ENCODE measurements around the gene NIT2. TPM values are rescaled to one million over a fixed set of nuclear protein-coding genes. Genes with fewer than 3 reads are reported as not detected.
"Not testable (repeated sequence)": the region's sequence is repeated elsewhere in the genome, so short reads cannot be mapped to it uniquely, and the experiment has no call there.

Gene NIT2
- total RNA-seq, 1 experiment from 2014 or later = 63.1 TPM

- no TSS peak for BruUV-seq (replicated peaks)
- no peak for DNase-seq
- peaks cover 14% of the 10 kb centered on the region for H3K79me2 ChIP-seq (ENCODE audit: low read length)
- H3K9ac ChIP-seq (ENCODE audit: low read length) = no peak overlapping the region
- H2AFZ ChIP-seq (ENCODE audit: low read length) = no peak overlapping the region
- no peaks in the 10 kb centered on the region for H3K27me3 ChIP-seq (ENCODE audit: low read length)
- intact Hi-C loops (cut with micrococcal nuclease) = no loop called here
- H3K9me2 ChIP-seq (replicated peaks; ENCODE audit: low read length) = no peaks in the 10 kb centered on the region
- H3K4me1 ChIP-seq (ENCODE audit: insufficient read depth, low read length) = peaks cover 15% of the 10 kb centered on the region
- H3K4me3 ChIP-seq (ENCODE audit: low read length) = no peak overlapping the region
- H3K27ac ChIP-seq (ENCODE audit: low read length) = no peak overlapping the region
- H3F3A ChIP-seq (ENCODE audit: low read length, unreplicated experiment) = no peaks in the 10 kb centered on the region
- no peaks in the 10 kb centered on the region for H3K36me3 ChIP-seq (ENCODE audit: low read depth, low read length)
- ChIA-PET CTCF (no interaction called here), POLR2A (ENCODE audit: unreplicated experiment) (interaction anchor here (0.6 kb wide), 1 partner anchor 235 kb away, joined by 5 read pairs; no protein-coding TSS in a partner anchor)
- H4K20me1 ChIP-seq (ENCODE audit: low read length) = no peaks in the 10 kb centered on the region
- no peaks in the 10 kb centered on the region for H3K9me3 ChIP-seq (ENCODE audit: low read length)
- ATAC-seq = no peak
- TF ChIP-seq EZH2 (IDR thresholded peaks at IDR 0.05; ENCODE audit: low read length, unreplicated experiment) (no peak), EZH2phosphoT487 (IDR thresholded peaks at IDR 0.05; ENCODE audit: borderline replicate concordance, low read length) (no peak)
- TF ChIP-seq, protein P1, sequence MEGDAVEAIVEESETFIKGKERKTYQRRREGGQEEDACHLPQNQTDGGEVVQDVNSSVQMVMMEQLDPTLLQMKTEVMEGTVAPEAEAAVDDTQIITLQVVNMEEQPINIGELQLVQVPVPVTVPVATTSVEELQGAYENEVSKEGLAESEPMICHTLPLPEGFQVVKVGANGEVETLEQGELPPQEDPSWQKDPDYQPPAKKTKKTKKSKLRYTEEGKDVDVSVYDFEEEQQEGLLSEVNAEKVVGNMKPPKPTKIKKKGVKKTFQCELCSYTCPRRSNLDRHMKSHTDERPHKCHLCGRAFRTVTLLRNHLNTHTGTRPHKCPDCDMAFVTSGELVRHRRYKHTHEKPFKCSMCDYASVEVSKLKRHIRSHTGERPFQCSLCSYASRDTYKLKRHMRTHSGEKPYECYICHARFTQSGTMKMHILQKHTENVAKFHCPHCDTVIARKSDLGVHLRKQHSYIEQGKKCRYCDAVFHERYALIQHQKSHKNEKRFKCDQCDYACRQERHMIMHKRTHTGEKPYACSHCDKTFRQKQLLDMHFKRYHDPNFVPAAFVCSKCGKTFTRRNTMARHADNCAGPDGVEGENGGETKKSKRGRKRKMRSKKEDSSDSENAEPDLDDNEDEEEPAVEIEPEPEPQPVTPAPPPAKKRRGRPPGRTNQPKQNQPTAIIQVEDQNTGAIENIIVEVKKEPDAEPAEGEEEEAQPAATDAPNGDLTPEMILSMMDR (conservative IDR thresholded peaks at IDR 0.05; ENCODE audit: low read depth, low read length) = no peak
- H3K4me2 ChIP-seq (ENCODE audit: low read length) = no peak overlapping the region
Observed at GRCh38 chr3:100333051-100333450, 1.5 kb upstream of the NIT2 start.

DNA sequence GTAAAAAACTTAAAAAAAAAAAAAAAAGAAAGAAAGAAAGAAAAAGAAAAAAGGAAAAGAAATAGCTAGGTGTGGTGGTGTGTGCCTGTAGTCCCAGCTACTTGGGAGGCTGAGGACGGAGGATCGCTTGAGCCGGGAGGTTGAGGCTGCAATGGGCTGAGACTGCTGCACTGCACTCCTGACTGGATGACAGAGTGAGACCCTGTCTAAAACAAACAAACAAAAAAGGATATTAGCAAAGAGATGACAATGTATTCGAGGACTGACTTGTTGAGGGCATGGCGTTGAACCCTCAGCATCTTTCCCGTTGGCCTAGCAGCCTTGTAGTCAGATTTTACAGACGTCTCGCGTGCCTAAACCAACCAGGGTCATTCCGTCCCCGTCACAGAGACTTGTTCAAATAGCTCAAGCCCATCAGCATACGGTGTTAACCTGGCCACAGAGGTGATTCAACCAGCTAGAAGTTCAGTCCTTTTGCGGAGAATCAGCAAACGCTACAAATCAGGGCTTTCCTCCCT is 528 bp upstream of the NIT2 start:
- no peaks in the 10 kb centered on the region for H3K27me3 ChIP-seq (ENCODE audit: low read length)
- BruUV-seq (replicated peaks) = TSS peak; percentile 88
- POLR2A ChIA-PET (ENCODE audit: unreplicated experiment) = interaction anchor here (0.6 to 1.1 kb wide), 2 partner anchors 103 to 551 kb away, joined by 4 read pairs; no protein-coding TSS in a partner anchor
- CTCF ChIA-PET = interaction anchor here (0.6 to 0.7 kb wide), 2 partner anchors 129 to 501 kb away, joined by 3 to 4 read pairs; no protein-coding TSS in a partner anchor
- peak; percentile 29 for ATAC-seq
- peak overlapping the region; percentile 87 for H2AFZ ChIP-seq (ENCODE audit: low read length)
- intact Hi-C loops (cut with micrococcal nuclease) = no loop called here
- no peaks in the 10 kb centered on the region for H3K9me2 ChIP-seq (replicated peaks; ENCODE audit: low read length)
- TF ChIP-seq, protein P1 (conservative IDR thresholded peaks at IDR 0.05; ENCODE audit: low read depth, low read length) = no peak
- TF ChIP-seq EZH2 (IDR thresholded peaks at IDR 0.05; ENCODE audit: low read length, unreplicated experiment) (no peak), EZH2phosphoT487 (IDR thresholded peaks at IDR 0.05; ENCODE audit: borderline replicate concordance, low read length) (no peak)
- peak overlapping the region; percentile 79 for H3K4me3 ChIP-seq (ENCODE audit: low read length)
- H3K79me2 ChIP-seq (ENCODE audit: low read length) = peaks cover 14% of the 10 kb centered on the region
- no peak overlapping the region; the same call in 1 of the 2 replicates for H3K27ac ChIP-seq (ENCODE audit: low read length)
- peak overlapping the region; percentile 87 for H3K9ac ChIP-seq (ENCODE audit: low read length)
- DNase-seq = no peak
- peak overlapping the region; percentile 97 for H3K4me2 ChIP-seq (ENCODE audit: low read length)
- H3F3A ChIP-seq (ENCODE audit: low read length, unreplicated experiment) = no peaks in the 10 kb centered on the region
- no peaks in the 10 kb centered on the region for H3K9me3 ChIP-seq (ENCODE audit: low read length)
- H3K36me3 ChIP-seq (ENCODE audit: low read depth, low read length) = 0 out of 2 replicates have a peak, but pooled peaks cover 3% of the 10 kb centered on the region
- no peaks in the 10 kb centered on the region for H4K20me1 ChIP-seq (ENCODE audit: low read length)
- H3K4me1 ChIP-seq (ENCODE audit: insufficient read depth, low read length) = peaks cover 15% of the 10 kb centered on the region

- POLR2A ChIA-PET (ENCODE audit: unreplicated experiment) = interaction anchor here (0.6 kb wide), 1 partner anchor 27 kb away, joined by 3 read pairs; no protein-coding TSS in a partner anchor
- H3K4me1 ChIP-seq (ENCODE audit: insufficient read depth, low read length) = peaks cover 15% of the 10 kb centered on the region
- peak; percentile 37 for DNase-seq
- peak overlapping the region; percentile 87 for H3K9ac ChIP-seq (ENCODE audit: low read length)
- H3K27me3 ChIP-seq (ENCODE audit: low read length) = no peaks in the 10 kb centered on the region
- peak overlapping the region; percentile 97 for H3K4me2 ChIP-seq (ENCODE audit: low read length)
- TF ChIP-seq EZH2phosphoT487 (IDR thresholded peaks at IDR 0.05; ENCODE audit: borderline replicate concordance, low read length) (no peak), EZH2 (IDR thresholded peaks at IDR 0.05; ENCODE audit: low read length, unreplicated experiment) (no peak)
- TF ChIP-seq, protein P1 (conservative IDR thresholded peaks at IDR 0.05; ENCODE audit: low read depth, low read length) = no peak
- H3K79me2 ChIP-seq (ENCODE audit: low read length) = peaks cover 14% of the 10 kb centered on the region
- BruUV-seq (replicated peaks) = no TSS peak
- peak overlapping the region; percentile 33 for H3K27ac ChIP-seq (ENCODE audit: low read length)
- CTCF ChIA-PET = no interaction called here
- peak; percentile 21 for ATAC-seq
- peak overlapping the region; percentile 79 for H3K4me3 ChIP-seq (ENCODE audit: low read length)
- no peaks in the 10 kb centered on the region for H4K20me1 ChIP-seq (ENCODE audit: low read length)
- peaks cover 12% of the 10 kb centered on the region; the same call in 1 of the 2 replicates for H3K36me3 ChIP-seq (ENCODE audit: low read depth, low read length)
- H3K9me2 ChIP-seq (replicated peaks; ENCODE audit: low read length) = no peaks in the 10 kb centered on the region
- no peaks in the 10 kb centered on the region for H3F3A ChIP-seq (ENCODE audit: low read length, unreplicated experiment)
- no peaks in the 10 kb centered on the region for H3K9me3 ChIP-seq (ENCODE audit: low read length)
- intact Hi-C loops (cut with micrococcal nuclease) = no loop called here
- H2AFZ ChIP-seq (ENCODE audit: low read length) = peak overlapping the region; percentile 87
Observed at GRCh38 chr3:100335434-100335833, 877 bp downstream of the NIT2 start.

GRCh38 chr3:100336229-100336628 is 1.7 kb downstream of the NIT2 start:
- H3F3A ChIP-seq (ENCODE audit: low read length, unreplicated experiment); H4K20me1 ChIP-seq (ENCODE audit: low read length); H3K27ac ChIP-seq (ENCODE audit: low read length); ATAC-seq; H3K9ac ChIP-seq (ENCODE audit: low read length); POLR2A ChIA-PET (ENCODE audit: unreplicated experiment); DNase-seq; intact Hi-C loops (cut with micrococcal nuclease); CTCF ChIA-PET; BruUV-seq (replicated peaks); H3K27me3 ChIP-seq (ENCODE audit: low read length); H3K9me2 ChIP-seq (replicated peaks; ENCODE audit: low read length); H2AFZ ChIP-seq (ENCODE audit: low read length); H3K9me3 ChIP-seq (ENCODE audit: low read length): not testable (repeated sequence)
- Histone ChIP-seq H3K36me3 (ENCODE audit: low read depth, low read length) (peaks cover 19% of the 10 kb centered on the region), H3K79me2 (ENCODE audit: low read length) (peaks cover 14% of the 10 kb centered on the region), H3K4me3 (ENCODE audit: low read length) (peak overlapping the region; percentile 79; the same call in 1 of the 2 replicates), H3K4me1 (ENCODE audit: insufficient read depth, low read length) (peaks cover 15% of the 10 kb centered on the region), H3K4me2 (ENCODE audit: low read length) (peak overlapping the region; percentile 97; the same call in 1 of the 2 replicates)
